K562 (cell line): ENCODE results near the gene KCNE2. TPM values are rescaled to one million over a fixed set of nuclear protein-coding genes. Genes with fewer than 3 reads are reported as not detected.
A peak's percentile ranks its signal among the peaks of the same experiment; 100 is the strongest.

Experiments used
- ATAC-seq: fragments of 200-7000 bp; cut with Tn5 transposase; 3 replicates; pipeline ENCODE4 v1.9.1; 2020; ENCODE audit warnings: moderate library complexity
- BruUV-seq: library from RNA; stranded (reverse); fragments of 400-500 nt; replicated peaks from 2 replicates; lab custom pipeline; 2021; lab: Mats Ljungman, UMichigan
- CTCF ChIA-PET: fragments of 300-600 bp; formaldehyde crosslinking; extraction: SDS; loops from one replicate; lab custom pipeline; 2021; ENCODE audit warnings: low intra/inter-chr PET ratio; lab: Yijun Ruan, JAX
- POLR2A ChIA-PET: fragments of 300-600, 350-650 bp; sonication (Branson Sonifier 250); formaldehyde crosslinking; extraction: SDS; loops from one replicate; lab custom pipeline; 2021; ENCODE audit warnings: antibody characterized with exemption, inconsistent platforms; lab: Yijun Ruan, JAX
- DNase-seq, 4 experiments: peaks; one replicate each; pipeline versions ENCODE4 v3.0.0 to v3.0.0-alpha.2; 2011 to 2018; ENCODE audit warnings: low spot score in 3 of 4, mixed read lengths in 3 of 4; ENCODE audit errors: extremely low read depth in 1 of 4
- FAIRE-seq: peaks from 2 replicates; lab custom pipeline; 2011; peaks lifted over from hg19 to GRCh38; lab: Jason Lieb, UNC
- H2AFZ ChIP-seq: 2 replicates; pipeline ENCODE4 v1.6.0; 2011; ENCODE audit warnings: low read depth, low read length, control low read depth, inconsistent platforms
- H3K27ac ChIP-seq: fragments of 200-600 bp; 3 replicates; pipeline ENCODE4 v1.8.0; 2011; ENCODE audit warnings: low read depth, mild to moderate bottlenecking, control low read depth, inconsistent platforms, low read length, moderate library complexity, mixed read lengths; ENCODE audit errors: extremely low read depth
- H3K27me3 ChIP-seq, 2 experiments: fragments of 300-600 bp in 1 of 2; 2 replicates in 1 of 2; 3 replicates in 1 of 2; pipeline versions ENCODE4 v1.6.0 to v1.8.0; 2011; ENCODE audit warnings: inconsistent platforms in 2 of 2, low read length in 2 of 2, mild to moderate bottlenecking in 1 of 2, mixed read lengths in 1 of 2, moderate library complexity in 1 of 2; ENCODE audit not compliant: control insufficient read depth in 2 of 2, insufficient read depth in 2 of 2
- H3K36me3 ChIP-seq: fragments of 300-600 bp; 3 replicates; pipeline ENCODE4 v1.8.0; 2011; ENCODE audit warnings: mild to moderate bottlenecking, low read length, inconsistent platforms; ENCODE audit not compliant: control insufficient read depth, insufficient read depth
- H3K4me1 ChIP-seq, 2 experiments: fragments of 200-600 bp in 1 of 2; replicated peaks in 1 of 2; 2 replicates in 1 of 2; 3 replicates in 1 of 2; pipeline versions ENCODE4 v1.5.1 to v1.8.0; 2011; ENCODE audit warnings: inconsistent platforms in 2 of 2, low read length in 2 of 2, mild to moderate bottlenecking in 1 of 2, mixed read lengths in 1 of 2, moderate library complexity in 1 of 2; ENCODE audit not compliant: control insufficient read depth in 2 of 2, insufficient read depth in 2 of 2
- H3K4me2 ChIP-seq: 2 replicates; pipeline ENCODE4 v1.6.1; 2011; ENCODE audit warnings: low read length, control low read depth, inconsistent platforms, mixed read lengths; ENCODE audit not compliant: insufficient read depth
- H3K4me3 ChIP-seq: fragments of 200-600 bp; sonication (generic), shearing (Covaris generic); 2 replicates; pipeline ENCODE4 v1.5.1; 2016; ENCODE audit warnings: control low read depth, inconsistent platforms
- H3K79me2 ChIP-seq: fragments of 200-600 bp; 3 replicates; pipeline ENCODE4 v1.8.0; 2011; ENCODE audit warnings: low read length, inconsistent platforms; ENCODE audit not compliant: control insufficient read depth, insufficient read depth
- H3K9ac ChIP-seq, 2 experiments: 2 replicates each; pipeline versions ENCODE4 v1.6.0 to v1.6.1; 2011; ENCODE audit warnings: low read depth in 2 of 2, low read length in 2 of 2, control low read depth in 1 of 2, inconsistent platforms in 1 of 2, mild to moderate bottlenecking in 1 of 2, mixed read lengths in 1 of 2; ENCODE audit not compliant: insufficient read depth in 1 of 2
- H3K9me1 ChIP-seq: one replicate; pipeline ENCODE4 v1.6.0; 2011; ENCODE audit warnings: inconsistent platforms, mild to moderate bottlenecking, low read length, moderate library complexity; ENCODE audit not compliant: control insufficient read depth, insufficient read depth
- H3K9me3 ChIP-seq: replicated peaks from 2 replicates; pipeline ENCODE4 v1.5.1; 2011; ENCODE audit warnings: low read depth, low read length, inconsistent platforms; ENCODE audit not compliant: control insufficient read depth, insufficient read depth
- H4K20me1 ChIP-seq: replicated peaks from 2 replicates; pipeline ENCODE4 v1.6.1; 2011; ENCODE audit warnings: low read length, inconsistent platforms, mixed read lengths; ENCODE audit not compliant: control insufficient read depth, insufficient read depth
- MEIS2 ChIP-seq: fragments of 450-650 bp; IDR thresholded peaks from 2 replicates; pipeline ENCODE4 v1.6.1; 2014; ENCODE audit warnings: mild to moderate bottlenecking; ENCODE audit not compliant: partially characterized antibody
- MXI1 ChIP-seq: IDR thresholded peaks from 2 replicates; pipeline ENCODE4 v1.6.1; 2011; ENCODE audit warnings: low read depth, mild to moderate bottlenecking, improper control_type of control experiment, low read length
- RAD21 ChIP-seq, 2 experiments: fragments of 250-450 bp in 1 of 2; fragments of 450-650 bp in 1 of 2; sonication (Bioruptor Pico) in 1 of 2; formaldehyde crosslinking in 1 of 2; IDR thresholded peaks in 1 of 2; conservative IDR thresholded peaks in 1 of 2; 2 replicates each; pipeline versions ENCODE4 v1.4.0 to v1.8.0; 2020 to 2022; ENCODE audit warnings: mild to moderate bottlenecking in 2 of 2, moderate library complexity in 1 of 2
- SMARCB1 ChIP-seq: IDR thresholded peaks from 2 replicates; pipeline ENCODE4 v1.6.1; 2011; ENCODE audit warnings: improper control_type of control experiment, low read depth; ENCODE audit not compliant: insufficient read length
- USF2 ChIP-seq: sonication (generic); formaldehyde crosslinking; IDR thresholded peaks from 2 replicates; pipeline ENCODE4 v1.5.0; 2020; ENCODE audit warnings: missing genetic modification reagents
- ZNF583 ChIP-seq: fragments of 250-450 bp; sonication (Bioruptor Pico); IDR thresholded peaks from 2 replicates; pipeline ENCODE4 v1.4.0; 2020
- WGBS: fragments of 100-300 bp; shearing (Covaris generic); methylation state at CpG from one replicate; pipeline ENCODE4 v1.1.6; 2016; ENCODE audit warnings: low coverage, mixed read lengths; ENCODE audit not compliant: insufficient coverage; ENCODE audit errors: missing lambda C conversion rate; 5-methylcytosine and 5-hydroxymethylcytosine counted together
- in situ Hi-C: fragments of 300-500 bp; cut with MboI; formaldehyde crosslinking; loops from 4 replicates; pipeline ENCODE4 v1.15.0; 2018; ENCODE audit warnings: inconsistent platforms, mixed read lengths
- intact Hi-C: fragments of 100-400 bp; cut with micrococcal nuclease; formaldehyde crosslinking; loops from 2 replicates; pipeline ENCODE4 v1.14.2; 2022
- polyA plus RNA-seq, 8 experiments: library from polyadenylated mRNA; depleted of rRNA in 4 of 8; stranded (reverse) in 5 of 8; unstranded in 3 of 8; fragments of >200 nt; fragmentation: Nextera tagmentation in 2 of 8; fragmentation: Illumina TruSeq in 1 of 8; extraction: Ambion mirVana in 2 of 8; extraction: Trizol in 1 of 8; gene quantifications; 2 replicates each; pipeline versions ENCODE4 v1.2.1 to v1.2.3, GENCODE V29; 2011 to 2014; ENCODE audit warnings: inconsistent platforms in 1 of 8, missing spikeins in 1 of 8
- total RNA-seq, 7 experiments: library from RNA; depleted of rRNA in 6 of 7; stranded (reverse); fragments of >200 nt in 6 of 7; fragmentation: Illumina TruSeq in 2 of 7; extraction: Trizol in 2 of 7; gene quantifications; 2 replicates each; pipeline versions ENCODE4 v1.2.1 to v1.2.3, GENCODE V29; 2011 to 2021; ENCODE audit warnings: low replicate concordance in 1 of 7

Gene KCNE2
- total and polyA plus RNA-seq, 9 of the 15 experiments (the other 6 are each of a cell fraction or from before 2014, with no cell fraction given): not detected

DNA sequence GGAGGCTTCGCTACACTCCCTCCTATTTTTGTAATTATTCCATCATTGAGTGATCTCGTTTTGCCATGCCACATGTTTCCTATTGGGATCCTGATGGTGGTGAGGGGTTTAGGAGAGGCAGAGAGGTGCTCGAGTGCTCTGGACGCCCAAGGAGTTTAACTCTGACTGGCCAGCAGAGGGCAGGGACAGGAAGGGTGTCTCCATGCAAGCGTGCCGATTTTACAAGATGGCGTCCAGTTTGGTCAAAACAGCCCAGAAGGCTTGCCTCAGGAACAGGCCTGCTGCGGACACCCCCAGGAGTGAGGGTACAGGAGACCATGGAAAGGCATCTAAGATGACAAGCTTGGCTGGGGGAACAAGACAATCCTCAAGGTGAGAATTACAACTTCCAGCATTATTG is 33.8 kb upstream of the KCNE2 start (continued):
- no peak for TF ChIP-seq ZNF583 (CRISPR knock-in tag)
- TF ChIP-seq SMARCB1: no peak
- 0 out of 4 replicates have a peak, but pooled peaks of 1 of the 2 experiments have one; percentile 19 for TF ChIP-seq RAD21 (CRISPR knock-in tag; conservative IDR thresholded peaks at IDR 0.05 in 1 of 2, IDR thresholded peaks at IDR 0.05 in 1 of 2)

- FAIRE-seq: no peak
- no peak overlapping the region for H3K27ac ChIP-seq
- TF ChIP-seq USF2 (CRISPR knock-in tag): no peak
- TF ChIP-seq MEIS2: no peak
- no peak for TF ChIP-seq MXI1
- no peak overlapping the region for H3K9ac ChIP-seq
- BruUV-seq: no TSS peak
- under 1% methylated on average over 5 of the region's 5 CpGs for WGBS
- H4K20me1 ChIP-seq: no peaks in the 10 kb centered on the region
- ChIA-PET CTCF (no interaction called here), POLR2A (interaction anchor here (1.7 kb wide), 1 partner anchor 10 kb away, joined by 5 read pairs; no protein-coding TSS in a partner anchor)
- H3K79me2 ChIP-seq: no peaks in the 10 kb centered on the region
- no peaks in the 10 kb centered on the region for H3K36me3 ChIP-seq
- ATAC-seq: no peak
- intact Hi-C loops (no loop called here), in situ Hi-C loops (no loop called here)
- H2AFZ ChIP-seq: no peak overlapping the region
- no peaks in the 10 kb centered on the region for H3K9me1 ChIP-seq
- H3K9me3 ChIP-seq: no peaks in the 10 kb centered on the region
- H3K4me2 ChIP-seq: no peak overlapping the region
- no peaks in the 10 kb centered on the region for H3K4me1 ChIP-seq
- peaks cover 20 to 34% of the 10 kb centered on the region in 2 experiments; a peak in 4 of 5 replicates for H3K27me3 ChIP-seq
- no peak for DNase-seq
- H3K4me3 ChIP-seq: no peak overlapping the region
These were observed 32.1 kb upstream of the KCNE2 start for GRCh38 chr21:34331726-34332125.
